Hepatocyte (in vitro differentiated cells): ENCODE results near the gene SMARCC2.

Experiments used
- EZH2phosphoT487 ChIP-seq: fragments of 200-600 bp; sonication (generic); IDR thresholded peaks from one replicate; pipeline ENCODE4 v1.6.1; 2018; ENCODE audit warnings: antibody characterized with exemption, mild to moderate bottlenecking, low read depth, moderate library complexity; ENCODE audit not compliant: unreplicated experiment, severe bottlenecking
- TF ChIP-seq, protein P1 (sequence below): fragments of 200-600 bp; sonication (generic); IDR thresholded peaks from 2 replicates; pipeline ENCODE4 v1.5.1; 2016; ENCODE audit warnings: antibody characterized with exemption, mild to moderate bottlenecking; ENCODE audit not compliant: poor library complexity

DNA sequence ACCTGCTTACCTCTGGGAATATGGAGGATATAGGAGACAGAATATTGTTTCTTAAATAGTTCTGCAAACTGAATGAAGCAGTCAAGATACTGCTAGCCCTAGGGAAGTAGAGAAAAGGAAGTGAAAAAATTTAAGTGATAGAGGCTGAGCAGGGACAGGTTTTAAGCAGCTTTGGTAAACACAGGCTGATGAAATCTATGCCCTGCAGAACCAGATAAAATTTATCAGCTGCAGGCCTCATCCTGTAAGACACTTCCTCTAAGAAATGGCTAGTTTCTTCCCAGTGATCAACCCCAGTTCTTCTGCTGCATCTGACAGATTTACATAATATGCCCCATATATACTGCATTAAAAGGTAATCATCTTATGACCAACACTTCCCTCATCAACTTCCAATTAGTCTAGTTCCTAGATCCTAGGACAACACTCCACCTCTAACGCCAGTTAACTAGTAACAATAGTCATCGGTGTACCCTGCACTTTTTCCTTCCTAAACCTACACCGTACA is 62.5 kb downstream of the SMARCC2 start:
- TF ChIP-seq, protein P1, sequence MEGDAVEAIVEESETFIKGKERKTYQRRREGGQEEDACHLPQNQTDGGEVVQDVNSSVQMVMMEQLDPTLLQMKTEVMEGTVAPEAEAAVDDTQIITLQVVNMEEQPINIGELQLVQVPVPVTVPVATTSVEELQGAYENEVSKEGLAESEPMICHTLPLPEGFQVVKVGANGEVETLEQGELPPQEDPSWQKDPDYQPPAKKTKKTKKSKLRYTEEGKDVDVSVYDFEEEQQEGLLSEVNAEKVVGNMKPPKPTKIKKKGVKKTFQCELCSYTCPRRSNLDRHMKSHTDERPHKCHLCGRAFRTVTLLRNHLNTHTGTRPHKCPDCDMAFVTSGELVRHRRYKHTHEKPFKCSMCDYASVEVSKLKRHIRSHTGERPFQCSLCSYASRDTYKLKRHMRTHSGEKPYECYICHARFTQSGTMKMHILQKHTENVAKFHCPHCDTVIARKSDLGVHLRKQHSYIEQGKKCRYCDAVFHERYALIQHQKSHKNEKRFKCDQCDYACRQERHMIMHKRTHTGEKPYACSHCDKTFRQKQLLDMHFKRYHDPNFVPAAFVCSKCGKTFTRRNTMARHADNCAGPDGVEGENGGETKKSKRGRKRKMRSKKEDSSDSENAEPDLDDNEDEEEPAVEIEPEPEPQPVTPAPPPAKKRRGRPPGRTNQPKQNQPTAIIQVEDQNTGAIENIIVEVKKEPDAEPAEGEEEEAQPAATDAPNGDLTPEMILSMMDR = no peak
- no peak for TF ChIP-seq EZH2phosphoT487
